Measurements from ENCODE around the gene C19orf81. TPM values are rescaled to one million over a fixed set of nuclear protein-coding genes. Genes with fewer than 3 reads are reported as not detected.

The C19orf81 gene
- total RNA-seq, 1 donor from 2014 or later: not detected

- Mint-ChIP-seq H3K4me1 (ENCODE audit: unreplicated experiment) (no peaks in the 10 kb centered on the region), H3K27me3 (ENCODE audit: unreplicated experiment) (peaks cover 20% of the 10 kb centered on the region), H3K36me3 (ENCODE audit: unreplicated experiment) (no peaks in the 10 kb centered on the region), H3K9me3 (ENCODE audit: unreplicated experiment) (no peaks in the 10 kb centered on the region), H3K27ac (ENCODE audit: unreplicated experiment) (no peak overlapping the region), H3K4me3 (ENCODE audit: unreplicated experiment) (no peak overlapping the region)
- TF ChIP-seq, protein P1, sequence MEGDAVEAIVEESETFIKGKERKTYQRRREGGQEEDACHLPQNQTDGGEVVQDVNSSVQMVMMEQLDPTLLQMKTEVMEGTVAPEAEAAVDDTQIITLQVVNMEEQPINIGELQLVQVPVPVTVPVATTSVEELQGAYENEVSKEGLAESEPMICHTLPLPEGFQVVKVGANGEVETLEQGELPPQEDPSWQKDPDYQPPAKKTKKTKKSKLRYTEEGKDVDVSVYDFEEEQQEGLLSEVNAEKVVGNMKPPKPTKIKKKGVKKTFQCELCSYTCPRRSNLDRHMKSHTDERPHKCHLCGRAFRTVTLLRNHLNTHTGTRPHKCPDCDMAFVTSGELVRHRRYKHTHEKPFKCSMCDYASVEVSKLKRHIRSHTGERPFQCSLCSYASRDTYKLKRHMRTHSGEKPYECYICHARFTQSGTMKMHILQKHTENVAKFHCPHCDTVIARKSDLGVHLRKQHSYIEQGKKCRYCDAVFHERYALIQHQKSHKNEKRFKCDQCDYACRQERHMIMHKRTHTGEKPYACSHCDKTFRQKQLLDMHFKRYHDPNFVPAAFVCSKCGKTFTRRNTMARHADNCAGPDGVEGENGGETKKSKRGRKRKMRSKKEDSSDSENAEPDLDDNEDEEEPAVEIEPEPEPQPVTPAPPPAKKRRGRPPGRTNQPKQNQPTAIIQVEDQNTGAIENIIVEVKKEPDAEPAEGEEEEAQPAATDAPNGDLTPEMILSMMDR (IDR thresholded peaks at IDR 0.05): no peak
- DNase-seq (ENCODE audit: extremely low spot score, unreplicated experiment): no peak
Observed at GRCh38 chr19:50666346-50667176, 17.3 kb downstream of the C19orf81 start.

DNA sequence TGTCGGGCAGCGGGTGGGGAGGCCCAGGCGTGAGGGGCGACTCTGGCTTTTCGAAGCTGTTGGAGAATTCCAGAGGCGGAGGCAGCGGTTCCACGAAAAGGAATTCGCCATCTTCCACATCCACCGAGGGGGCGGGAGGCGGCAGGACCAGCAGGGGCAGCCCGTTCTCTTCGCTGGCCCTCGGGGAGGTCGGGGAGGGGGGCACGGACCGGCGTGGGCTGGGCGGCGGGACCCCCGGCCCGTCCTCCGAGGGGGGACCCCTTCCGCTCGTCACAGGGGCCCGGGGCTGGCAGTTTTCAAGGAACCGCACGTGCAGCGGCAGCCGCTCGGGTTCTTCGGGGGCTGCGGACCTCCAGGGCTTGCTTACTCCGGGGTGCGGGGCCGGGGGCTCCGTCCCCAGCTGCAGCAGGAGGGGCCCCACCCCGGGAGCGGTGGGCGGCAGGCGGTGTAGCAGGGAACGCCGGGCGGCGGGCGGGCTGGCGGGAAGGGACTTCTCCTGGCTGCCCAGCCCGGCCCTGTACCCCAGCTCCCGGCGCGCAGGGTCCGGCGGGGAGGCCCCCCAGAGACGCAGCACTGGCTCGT lies 18.0 kb downstream of the C19orf81 start:
- Mint-ChIP-seq H3K27me3 (ENCODE audit: unreplicated experiment) (peaks cover 20% of the 10 kb centered on the region), H3K27ac (ENCODE audit: unreplicated experiment) (no peak overlapping the region), H3K4me1 (ENCODE audit: unreplicated experiment) (no peaks in the 10 kb centered on the region), H3K4me3 (ENCODE audit: unreplicated experiment) (no peak overlapping the region), H3K36me3 (ENCODE audit: unreplicated experiment) (no peaks in the 10 kb centered on the region), H3K9me3 (ENCODE audit: unreplicated experiment) (no peaks in the 10 kb centered on the region)
- DNase-seq (ENCODE audit: extremely low spot score, unreplicated experiment): no peak
- TF ChIP-seq, protein P1 (IDR thresholded peaks at IDR 0.05): no peak

DNA sequence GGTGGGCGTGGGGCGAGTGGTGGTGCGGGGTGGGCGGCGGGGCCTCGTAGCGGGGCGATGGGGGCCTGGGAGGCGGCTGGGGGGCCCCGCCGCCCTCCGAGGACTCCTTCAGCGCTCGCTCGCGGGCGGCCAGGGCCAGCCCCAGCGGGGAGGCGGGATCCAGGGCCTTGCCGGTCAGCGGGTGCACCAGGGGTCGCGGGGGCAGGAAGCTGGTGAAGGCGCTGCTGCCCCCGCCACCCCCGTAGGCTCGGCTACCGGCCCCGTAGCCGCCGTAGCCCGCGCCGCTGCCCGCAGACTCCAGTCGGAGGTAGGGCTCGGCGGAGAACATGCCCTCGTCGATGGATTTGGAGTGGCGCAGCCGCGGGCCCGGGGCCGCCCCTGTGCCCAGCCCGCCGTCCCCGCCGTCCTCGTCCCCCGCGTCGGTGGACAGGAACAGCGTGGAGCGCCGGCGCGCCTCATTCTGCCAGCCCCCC lies 18.6 kb downstream of the C19orf81 start:
- H3K36me3 Mint-ChIP-seq (ENCODE audit: unreplicated experiment): no peaks in the 10 kb centered on the region
- no peaks in the 10 kb centered on the region for H3K4me1 Mint-ChIP-seq (ENCODE audit: unreplicated experiment)
- H3K4me3 Mint-ChIP-seq (ENCODE audit: unreplicated experiment): no peak overlapping the region
- no peaks in the 10 kb centered on the region for H3K9me3 Mint-ChIP-seq (ENCODE audit: unreplicated experiment)
- TF ChIP-seq, protein P1 (IDR thresholded peaks at IDR 0.05): no peak
- H3K27me3 Mint-ChIP-seq (ENCODE audit: unreplicated experiment): peaks cover 22% of the 10 kb centered on the region
- H3K27ac Mint-ChIP-seq (ENCODE audit: unreplicated experiment): no peak overlapping the region
- DNase-seq (ENCODE audit: extremely low spot score, unreplicated experiment): no peak

DNA sequence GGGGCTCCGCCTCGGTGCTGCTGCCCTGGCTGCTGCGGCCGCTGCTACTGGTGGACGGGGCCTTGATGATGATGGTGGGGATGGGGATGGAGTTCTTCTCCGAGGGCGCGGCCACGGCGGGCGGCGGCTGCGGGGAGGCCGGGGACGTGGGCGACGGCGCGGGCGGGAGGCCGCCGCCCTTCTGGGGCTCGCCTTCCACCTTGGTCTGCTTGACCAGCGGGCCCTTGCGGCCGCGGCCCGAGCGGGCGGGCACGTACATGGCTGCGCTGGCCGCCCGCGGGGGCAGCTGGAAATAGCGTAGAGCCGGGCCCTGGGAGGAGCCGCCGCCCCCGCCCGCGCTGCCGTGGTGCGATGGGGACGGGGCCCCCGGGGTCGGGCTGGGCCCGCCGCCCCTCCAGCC lies 19.2 kb downstream of the C19orf81 start:
- no peak for DNase-seq (ENCODE audit: extremely low spot score, unreplicated experiment)
- Mint-ChIP-seq H3K27me3 (ENCODE audit: unreplicated experiment) (peaks cover 27% of the 10 kb centered on the region), H3K4me1 (ENCODE audit: unreplicated experiment) (no peaks in the 10 kb centered on the region), H3K4me3 (ENCODE audit: unreplicated experiment) (no peak overlapping the region), H3K36me3 (ENCODE audit: unreplicated experiment) (no peaks in the 10 kb centered on the region), H3K9me3 (ENCODE audit: unreplicated experiment) (no peaks in the 10 kb centered on the region), H3K27ac (ENCODE audit: unreplicated experiment) (no peak overlapping the region)
- TF ChIP-seq, protein P1 (IDR thresholded peaks at IDR 0.05): no peak

DNA sequence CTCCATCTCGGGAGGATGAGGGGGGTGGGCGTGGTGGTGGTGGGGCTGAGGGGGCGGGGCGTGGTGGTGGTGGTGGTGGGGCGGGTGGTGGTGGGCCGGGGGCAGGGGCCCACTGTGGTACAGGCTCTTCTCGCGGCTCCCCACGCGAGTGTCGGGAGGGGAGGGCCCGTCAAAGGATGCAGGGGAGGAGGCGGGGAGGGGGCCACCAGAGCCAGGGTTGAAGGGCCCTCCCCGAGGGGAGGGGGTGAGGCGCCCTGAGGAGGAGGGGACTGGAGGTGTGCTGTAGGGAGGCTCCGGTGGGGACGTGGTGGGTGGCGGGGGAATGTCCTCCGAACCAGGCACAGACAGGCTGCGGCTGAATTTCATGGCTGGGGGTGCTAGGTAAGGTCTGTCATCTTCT lies 19.6 kb downstream of the C19orf81 start:
- TF ChIP-seq, protein P1 (IDR thresholded peaks at IDR 0.05): no peak
- Mint-ChIP-seq H3K4me1 (ENCODE audit: unreplicated experiment) (no peaks in the 10 kb centered on the region), H3K27me3 (ENCODE audit: unreplicated experiment) (peaks cover 28% of the 10 kb centered on the region), H3K4me3 (ENCODE audit: unreplicated experiment) (no peak overlapping the region), H3K9me3 (ENCODE audit: unreplicated experiment) (no peaks in the 10 kb centered on the region), H3K27ac (ENCODE audit: unreplicated experiment) (no peak overlapping the region), H3K36me3 (ENCODE audit: unreplicated experiment) (no peaks in the 10 kb centered on the region)
- DNase-seq (ENCODE audit: extremely low spot score, unreplicated experiment): no peak
